ENCODE measurements around the gene CYP24A1. TPM values are rescaled to one million over a fixed set of nuclear protein-coding genes. Genes with fewer than 3 reads are reported as not detected.
"Not testable (repeated sequence)": the region's sequence is repeated elsewhere in the genome, so short reads cannot be mapped to it uniquely, and the experiment has no call there.

CYP24A1 gene
- polyA plus RNA-seq, 1 donor from 2014 or later: 0.12 TPM

DNA sequence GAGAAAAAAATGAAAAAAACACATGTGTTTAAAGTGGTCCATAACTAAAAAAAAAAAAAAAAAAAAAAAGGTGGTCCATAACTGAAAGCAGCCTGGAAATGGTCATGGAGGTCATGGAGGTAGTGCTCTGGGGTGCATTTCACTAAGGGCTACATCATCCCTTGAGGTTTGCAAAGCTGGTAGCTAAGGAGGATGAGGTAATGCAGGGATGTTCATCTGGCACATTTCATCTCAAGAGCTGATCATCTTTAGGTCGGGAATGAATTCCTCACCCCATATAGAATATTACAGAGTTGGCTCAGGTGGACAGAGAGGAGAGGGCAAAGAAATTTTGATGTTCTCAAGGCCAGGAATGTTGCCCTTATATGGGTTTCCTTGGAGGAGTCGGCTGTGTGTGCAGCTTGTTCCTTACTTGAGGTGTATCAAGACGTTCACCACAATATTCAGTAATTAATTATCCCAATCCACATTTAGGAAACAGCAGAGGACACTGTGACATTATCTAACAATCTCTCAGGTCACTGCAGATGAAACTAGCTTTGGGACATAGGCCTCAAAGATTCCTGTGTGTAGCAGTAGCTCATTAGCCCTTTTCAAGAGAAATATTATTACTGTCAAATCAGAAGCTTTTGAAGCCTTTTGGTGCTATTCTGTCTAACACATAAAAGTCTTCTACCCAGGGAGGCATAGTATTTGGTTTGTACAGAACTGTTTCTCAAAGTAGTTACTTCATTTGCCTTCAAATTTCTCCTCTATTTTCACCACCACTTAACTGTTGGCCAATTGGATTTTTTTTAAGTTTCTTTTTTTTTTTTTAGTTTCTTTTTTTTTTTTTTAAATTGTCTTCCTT lies 46.8 kb downstream of the CYP24A1 start:
- H4K20me1 ChIP-seq (ENCODE audit: insufficient read depth): no peaks in the 10 kb centered on the region
- H3K9ac ChIP-seq (ENCODE audit: low read length): no peak overlapping the region
- no peaks in the 10 kb centered on the region for H3F3A ChIP-seq (ENCODE audit: insufficient read depth, low read length, poor library complexity, severe bottlenecking)
- H3K4me3 ChIP-seq (ENCODE audit: low read length): no peak overlapping the region
- H3K27me3 ChIP-seq (ENCODE audit: insufficient read depth, low read depth, low read length): no peaks in the 10 kb centered on the region
- no peak overlapping the region for H3K27ac ChIP-seq (ENCODE audit: low read length)
- no peaks in the 10 kb centered on the region for H3K79me2 ChIP-seq (replicated peaks; ENCODE audit: insufficient read depth, low read length)
- H3K4me2 ChIP-seq (ENCODE audit: low read length): no peak overlapping the region
- no peak overlapping the region for H2AFZ ChIP-seq (ENCODE audit: low read depth, low read length)
- peaks cover 2% of the 10 kb centered on the region for H3K9me3 ChIP-seq (ENCODE audit: low read length)
- H3K9me2 ChIP-seq (ENCODE audit: insufficient read depth, low read length): no peaks in the 10 kb centered on the region
- no peaks in the 10 kb centered on the region for H3K36me3 ChIP-seq (ENCODE audit: insufficient read depth, low read length)
- no peak for TF ChIP-seq SMC3 (conservative IDR thresholded peaks at IDR 0.05; ENCODE audit: poor library complexity)
- TF ChIP-seq EP300 (conservative IDR thresholded peaks at IDR 0.05; ENCODE audit: poor library complexity, severe bottlenecking): no peak
- TF ChIP-seq MXI1 (conservative IDR thresholded peaks at IDR 0.05; ENCODE audit: poor library complexity, severe bottlenecking): no peak
- no peak for TF ChIP-seq REST (IDR thresholded peaks at IDR 0.05; ENCODE audit: borderline replicate concordance)
- no peak for TF ChIP-seq CTCF (IDR thresholded peaks at IDR 0.05; ENCODE audit: poor library complexity, severe bottlenecking)
- no peak for TF ChIP-seq TAF1 (IDR thresholded peaks at IDR 0.05; ENCODE audit: low read depth)
- TF ChIP-seq RAD21 (conservative IDR thresholded peaks at IDR 0.05): no peak
- TF ChIP-seq POLR2AphosphoS5 (IDR thresholded peaks at IDR 0.05): no peak
- TF ChIP-seq EZH2 (IDR thresholded peaks at IDR 0.05; ENCODE audit: borderline replicate concordance, insufficient read depth, low read length, poor library complexity, severe bottlenecking): no peak

DNA sequence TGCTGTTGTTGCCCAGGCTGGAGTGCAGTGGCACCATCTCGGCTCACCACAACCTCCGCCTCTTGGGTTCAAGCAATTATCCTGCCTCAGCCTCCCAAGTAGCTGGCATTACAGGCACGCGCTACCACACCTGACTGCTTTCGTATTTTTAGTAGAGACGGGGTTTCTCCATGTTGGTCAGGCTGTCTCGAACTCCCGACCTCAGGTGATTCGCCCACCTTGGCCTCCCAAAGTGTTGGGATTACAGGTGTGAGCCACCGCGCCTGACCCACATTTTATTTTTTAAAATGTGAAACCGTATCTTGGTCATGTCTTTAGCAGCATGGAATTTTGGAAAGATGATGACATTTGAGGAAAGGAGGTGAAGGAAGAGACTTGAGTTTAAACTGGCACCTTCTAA lies 47.5 kb downstream of the CYP24A1 start:
- H3K27me3 ChIP-seq (ENCODE audit: insufficient read depth, low read depth, low read length); H3F3A ChIP-seq (ENCODE audit: insufficient read depth, low read length, poor library complexity, severe bottlenecking); H3K4me2 ChIP-seq (ENCODE audit: low read length); H3K36me3 ChIP-seq (ENCODE audit: insufficient read depth, low read length); H3K4me3 ChIP-seq (ENCODE audit: low read length); H3K9me3 ChIP-seq (ENCODE audit: low read length); H3K27ac ChIP-seq (ENCODE audit: low read length); H3K79me2 ChIP-seq (replicated peaks; ENCODE audit: insufficient read depth, low read length); H4K20me1 ChIP-seq (ENCODE audit: insufficient read depth); H3K9me2 ChIP-seq (ENCODE audit: insufficient read depth, low read length); H2AFZ ChIP-seq (ENCODE audit: low read depth, low read length); H3K9ac ChIP-seq (ENCODE audit: low read length): not testable (repeated sequence)
